Panc1 (cell line): ENCODE data around the gene GUCY2F.

Experiments
- CTCF ChIP-seq: fragments of 450-650 bp; IDR thresholded peaks from 2 replicates; pipeline ENCODE4 v1.5.1; 2017; ENCODE audit warnings: mild to moderate bottlenecking
- POLR2AphosphoS5 ChIP-seq: IDR thresholded peaks from 2 replicates; pipeline ENCODE4 v1.6.1; 2012; ENCODE audit warnings: mild to moderate bottlenecking, low read depth, low read length, moderate library complexity
- REST ChIP-seq, 2 experiments: IDR thresholded peaks; 2 replicates each; pipeline ENCODE4 v1.6.1; 2011 to 2012; ENCODE audit warnings: low read depth in 2 of 2, control low read depth in 1 of 2, low read length in 1 of 2, mild to moderate bottlenecking in 1 of 2, moderate library complexity in 1 of 2; ENCODE audit not compliant: insufficient read depth in 1 of 2
- SIN3A ChIP-seq: IDR thresholded peaks from 2 replicates; pipeline ENCODE4 v1.6.1; 2012; ENCODE audit warnings: low read depth, mild to moderate bottlenecking, low read length, moderate library complexity, borderline replicate concordance; ENCODE audit not compliant: insufficient read depth
- TCF7L2 ChIP-seq: IDR thresholded peaks from 2 replicates; pipeline ENCODE4 v1.6.1; 2011; ENCODE audit warnings: mild to moderate bottlenecking, low read depth, low read length, inconsistent platforms

- TF ChIP-seq REST (IDR thresholded peaks at IDR 0.05; ENCODE audit: insufficient read depth in 1 of 2, low read depth in 2 of 2, low read length in 1 of 2) (no peak), CTCF (no peak), TCF7L2 (no peak), SIN3A (no peak), POLR2AphosphoS5 (no peak)
These were observed 92.0 kb downstream of the GUCY2F start for GRCh38 chrX:109389917-109390316.
